SU-DHL-6 (cell line): Measurements from ENCODE around the gene ZNF821.

Experiments used
- H2AFZ ChIP-seq: fragments of 200-600 bp; sonication (generic); 2 replicates; pipeline ENCODE4 v1.6.1; 2014; ENCODE audit warnings: low read depth, mild to moderate bottlenecking, moderate library complexity, mixed read lengths, antibody characterized with exemption, low read length; ENCODE audit not compliant: severe bottlenecking
- H3F3A ChIP-seq: fragments of 200-600 bp; shearing (Covaris generic); 2 replicates; pipeline ENCODE4 v1.6.0; 2016; ENCODE audit warnings: antibody characterized with exemption, mild to moderate bottlenecking; ENCODE audit not compliant: insufficient read depth
- H3K27ac ChIP-seq: fragments of 200-600 bp; sonication (generic); 2 replicates; pipeline ENCODE4 v1.5.1; 2016; ENCODE audit warnings: low read depth, mild to moderate bottlenecking, low read length, moderate library complexity, mixed read lengths
- H3K27me3 ChIP-seq: fragments of 200-600 bp; sonication (generic), shearing (Covaris generic); 2 replicates; pipeline ENCODE4 v1.6.0; 2014; ENCODE audit warnings: mild to moderate bottlenecking, low read length
- H3K36me3 ChIP-seq: fragments of 200-600 bp; sonication (generic); 2 replicates; pipeline ENCODE4 v1.6.1; 2014; ENCODE audit warnings: mild to moderate bottlenecking, low read length, mixed read lengths
- H3K4me2 ChIP-seq: fragments of 300-600, 200-600 bp; shearing (Covaris generic), sonication (generic); 2 replicates; pipeline ENCODE4 v1.6.0; 2014; ENCODE audit warnings: low read length, low read depth, mild to moderate bottlenecking; ENCODE audit not compliant: poor library complexity, severe bottlenecking
- H3K4me3 ChIP-seq: fragments of 200-600 bp; sonication (generic); 2 replicates; pipeline ENCODE4 v1.5.1; 2014; ENCODE audit warnings: antibody characterized with exemption, low read length, mild to moderate bottlenecking, mixed read lengths; ENCODE audit not compliant: insufficient read depth, poor library complexity, severe bottlenecking
- H3K79me2 ChIP-seq: fragments of 200-600 bp; sonication (generic); 2 replicates; pipeline ENCODE4 v1.6.1; 2014; ENCODE audit warnings: mild to moderate bottlenecking, low read length, moderate library complexity; ENCODE audit not compliant: insufficient read depth
- H3K9ac ChIP-seq: fragments of 200-600 bp; sonication (generic); 2 replicates; pipeline ENCODE4 v1.7.0; 2014; ENCODE audit warnings: mild to moderate bottlenecking, low read length
- H3K9me2 ChIP-seq: fragments of 200-600 bp; sonication (generic); replicated peaks from 2 replicates; pipeline ENCODE4 v1.6.1; 2014; ENCODE audit warnings: low read length; ENCODE audit not compliant: insufficient read depth
- H3K9me3 ChIP-seq: fragments of 200-600 bp; sonication (generic); 2 replicates; pipeline ENCODE4 v1.6.1; 2014; ENCODE audit warnings: low read length, mixed read lengths; ENCODE audit not compliant: insufficient read depth
- H4K20me1 ChIP-seq: fragments of 200-600 bp; sonication (generic); 2 replicates; pipeline ENCODE4 v1.6.1; 2014; ENCODE audit warnings: low read depth, mild to moderate bottlenecking, antibody characterized with exemption, low read length, moderate library complexity, mixed read lengths
- EZH2phosphoT487 ChIP-seq: fragments of 200-600 bp; sonication (generic), shearing (Covaris generic); conservative IDR thresholded peaks from 2 replicates; pipeline ENCODE4 v1.6.1; 2018; ENCODE audit warnings: mild to moderate bottlenecking, antibody characterized with exemption, low read length, moderate library complexity, mixed read lengths
- TF ChIP-seq, protein P1 (sequence below): fragments of 200-600 bp; sonication (generic); IDR thresholded peaks from one replicate; pipeline ENCODE4 v1.5.1; 2017; ENCODE audit warnings: antibody characterized with exemption, mild to moderate bottlenecking, low read length, moderate library complexity; ENCODE audit not compliant: insufficient read depth, poor library complexity, severe bottlenecking

ZNF821 gene

DNA sequence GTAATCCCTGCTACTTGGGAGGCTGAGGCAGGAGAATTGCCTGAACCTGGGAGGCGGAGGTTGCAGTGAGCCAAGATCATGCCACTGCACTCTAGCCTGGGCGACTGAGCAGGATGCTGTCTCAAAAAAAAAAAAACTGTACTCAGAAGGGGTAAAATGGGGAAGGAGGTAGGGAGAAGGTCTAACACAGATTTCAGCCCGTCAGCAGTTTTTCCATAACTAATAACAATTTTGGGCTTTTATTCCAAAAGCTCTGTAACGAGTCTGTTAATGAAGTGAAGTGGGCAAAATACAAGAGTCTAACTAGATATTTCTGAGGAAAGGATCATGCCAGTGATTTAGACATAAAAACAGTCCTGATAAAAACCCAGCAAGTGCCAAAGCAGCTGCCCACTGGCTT lies 10.8 kb downstream of the ZNF821 start:
- Histone ChIP-seq H3K27me3 (no peaks in the 10 kb centered on the region), H3F3A (no peaks in the 10 kb centered on the region), H2AFZ (no peak overlapping the region), H3K79me2 (no peaks in the 10 kb centered on the region), H3K9me2 (no peaks in the 10 kb centered on the region), H3K9ac (no peak overlapping the region), H3K9me3 (no peaks in the 10 kb centered on the region), H4K20me1 (no peaks in the 10 kb centered on the region), H3K36me3 (no peaks in the 10 kb centered on the region), H3K4me3 (no peak overlapping the region), H3K27ac (no peak overlapping the region), H3K4me2 (no peak overlapping the region)
- TF ChIP-seq EZH2phosphoT487, result no peak
- TF ChIP-seq, protein P1, sequence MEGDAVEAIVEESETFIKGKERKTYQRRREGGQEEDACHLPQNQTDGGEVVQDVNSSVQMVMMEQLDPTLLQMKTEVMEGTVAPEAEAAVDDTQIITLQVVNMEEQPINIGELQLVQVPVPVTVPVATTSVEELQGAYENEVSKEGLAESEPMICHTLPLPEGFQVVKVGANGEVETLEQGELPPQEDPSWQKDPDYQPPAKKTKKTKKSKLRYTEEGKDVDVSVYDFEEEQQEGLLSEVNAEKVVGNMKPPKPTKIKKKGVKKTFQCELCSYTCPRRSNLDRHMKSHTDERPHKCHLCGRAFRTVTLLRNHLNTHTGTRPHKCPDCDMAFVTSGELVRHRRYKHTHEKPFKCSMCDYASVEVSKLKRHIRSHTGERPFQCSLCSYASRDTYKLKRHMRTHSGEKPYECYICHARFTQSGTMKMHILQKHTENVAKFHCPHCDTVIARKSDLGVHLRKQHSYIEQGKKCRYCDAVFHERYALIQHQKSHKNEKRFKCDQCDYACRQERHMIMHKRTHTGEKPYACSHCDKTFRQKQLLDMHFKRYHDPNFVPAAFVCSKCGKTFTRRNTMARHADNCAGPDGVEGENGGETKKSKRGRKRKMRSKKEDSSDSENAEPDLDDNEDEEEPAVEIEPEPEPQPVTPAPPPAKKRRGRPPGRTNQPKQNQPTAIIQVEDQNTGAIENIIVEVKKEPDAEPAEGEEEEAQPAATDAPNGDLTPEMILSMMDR, result no peak

DNA sequence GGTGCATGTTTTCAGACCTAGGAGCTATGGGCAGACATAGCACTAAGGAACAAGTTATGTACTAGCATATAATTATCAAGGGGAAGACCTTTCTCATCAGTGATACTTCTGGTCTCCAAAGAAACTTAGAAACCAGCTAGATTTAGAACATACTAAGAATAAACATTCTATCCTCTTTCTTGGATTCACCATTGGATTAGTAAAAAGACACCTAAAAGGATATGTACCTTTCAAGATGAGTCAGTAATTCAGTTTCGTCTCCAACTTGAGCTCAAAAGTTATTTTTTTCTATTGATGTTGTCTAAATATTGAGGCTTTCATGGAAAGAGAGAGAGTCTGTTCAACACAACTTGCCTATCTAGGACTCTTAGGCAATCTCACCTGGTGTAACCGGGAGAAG lies 13.2 kb downstream of the ZNF821 start:
- H3K79me2 ChIP-seq, result no peaks in the 10 kb centered on the region

DNA sequence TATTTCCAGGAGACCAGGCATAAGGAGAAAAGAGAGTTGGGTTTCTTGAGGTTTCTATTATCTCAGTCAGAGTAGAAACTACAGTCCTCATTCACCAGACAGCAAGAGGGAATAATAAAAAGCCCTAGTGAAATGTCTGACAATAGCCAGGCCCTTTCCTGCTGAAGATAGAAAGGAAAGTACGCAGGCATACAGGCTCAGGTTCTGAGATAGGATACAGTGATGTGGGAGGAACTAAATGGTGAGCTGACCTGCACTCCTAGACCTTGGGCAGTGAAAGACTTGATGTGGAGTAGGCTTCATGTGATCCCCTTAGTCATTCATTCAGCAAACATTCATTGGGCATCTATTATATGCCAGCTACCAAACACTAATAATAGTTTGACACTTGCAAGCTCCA lies 14.9 kb downstream of the ZNF821 start:
- TF ChIP-seq EZH2phosphoT487, result no peak
- TF ChIP-seq, protein P1, result no peak
- Histone ChIP-seq H2AFZ (no peak overlapping the region), H3K27me3 (no peaks in the 10 kb centered on the region), H3K79me2 (no peaks in the 10 kb centered on the region), H3K9me2 (no peaks in the 10 kb centered on the region), H3K4me3 (no peak overlapping the region), H3K27ac (no peak overlapping the region), H3K4me2 (no peak overlapping the region), H3K9me3 (no peaks in the 10 kb centered on the region), H3K9ac (no peak overlapping the region), H3F3A (no peaks in the 10 kb centered on the region), H4K20me1 (no peaks in the 10 kb centered on the region), H3K36me3 (peaks cover 3% of the 10 kb centered on the region; the same call in 1 of the 2 replicates)

More for the DNA sequence above, 13.2 kb downstream of the ZNF821 start:
- peaks cover 3% of the 10 kb centered on the region; the same call in 1 of the 2 replicates for H3K36me3 ChIP-seq
- no peak overlapping the region for H3K27ac ChIP-seq
- no peaks in the 10 kb centered on the region for H3F3A ChIP-seq
- no peaks in the 10 kb centered on the region for H3K9me3 ChIP-seq
- no peak overlapping the region for H3K4me3 ChIP-seq
- no peak overlapping the region for H3K9ac ChIP-seq
- no peaks in the 10 kb centered on the region for H3K9me2 ChIP-seq
- TF ChIP-seq EZH2phosphoT487, result no peak
- TF ChIP-seq, protein P1, result no peak
- no peaks in the 10 kb centered on the region for H3K27me3 ChIP-seq
- no peak overlapping the region for H2AFZ ChIP-seq
- no peaks in the 10 kb centered on the region for H4K20me1 ChIP-seq
- H3K4me2 ChIP-seq, result no peak overlapping the region
